NCI-H146 (cell line): ENCODE data around the gene FLNC.

Experiments
- DNase-seq: peaks from one replicate; lab custom pipeline; 2025; lab: John Stamatoyannopoulos, UW

Gene FLNC

DNA sequence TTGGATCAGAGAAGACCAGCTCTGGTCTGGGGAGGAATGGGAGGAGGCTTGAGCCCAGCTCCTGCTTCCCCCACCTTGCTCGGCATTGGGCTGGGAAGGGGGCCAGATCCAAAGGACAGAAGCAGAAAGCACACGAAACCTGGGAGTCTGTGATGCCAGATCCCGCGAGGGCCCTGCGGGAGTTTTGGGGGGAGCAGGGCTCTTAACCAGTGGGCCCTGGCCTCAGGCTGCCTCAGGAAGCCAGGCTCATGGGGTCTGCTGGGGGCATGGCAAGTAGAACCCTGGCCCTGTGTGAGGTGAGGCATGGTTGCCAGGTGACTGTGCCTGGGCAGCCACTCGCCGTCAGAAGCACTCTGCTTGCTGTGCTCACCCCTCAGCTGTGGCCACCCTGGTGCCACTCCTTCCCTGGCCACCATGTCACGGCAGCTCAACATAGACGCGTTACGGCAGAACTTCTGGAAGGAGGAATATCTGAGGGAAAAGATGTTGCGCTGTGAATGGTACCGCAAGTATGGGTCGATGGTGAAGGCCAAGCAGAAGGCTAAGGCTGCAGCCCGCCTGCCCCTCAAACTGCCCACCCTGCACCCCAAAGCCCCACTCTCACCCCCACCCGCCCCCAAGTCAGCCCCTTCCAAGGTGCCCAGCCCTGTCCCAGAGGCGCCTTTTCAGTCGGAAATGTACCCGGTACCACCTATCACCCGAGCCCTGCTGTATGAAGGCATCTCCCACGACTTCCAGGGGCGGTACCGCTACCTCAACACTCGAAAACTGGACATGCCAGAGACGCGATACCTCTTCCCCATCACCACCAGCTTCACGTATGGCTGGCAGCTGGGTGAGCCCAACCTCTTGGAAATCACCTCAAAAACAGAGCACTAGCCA lies 36.0 kb downstream of the FLNC start:
- no peak for DNase-seq

DNA sequence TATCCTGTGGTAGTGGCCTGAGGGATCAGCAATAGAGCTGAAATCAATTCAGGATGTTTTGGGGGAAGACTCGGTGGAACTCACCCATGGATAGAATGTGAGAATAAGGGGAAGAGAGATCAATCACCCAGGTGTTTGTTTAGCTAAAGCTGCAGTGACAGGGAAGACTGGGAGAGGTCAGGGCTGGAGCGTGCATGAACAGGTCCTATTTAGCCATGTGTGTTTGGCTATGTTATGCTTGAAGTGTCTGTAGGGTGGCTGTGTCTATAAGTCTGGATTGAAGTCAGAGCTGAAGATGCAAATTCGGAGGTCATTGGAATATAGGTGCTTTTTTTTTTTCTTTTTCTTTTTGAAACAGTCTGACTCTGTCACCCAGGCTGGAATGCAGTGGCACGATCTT lies 37.0 kb downstream of the FLNC start:
- DNase-seq = peak; percentile 8

DNA sequence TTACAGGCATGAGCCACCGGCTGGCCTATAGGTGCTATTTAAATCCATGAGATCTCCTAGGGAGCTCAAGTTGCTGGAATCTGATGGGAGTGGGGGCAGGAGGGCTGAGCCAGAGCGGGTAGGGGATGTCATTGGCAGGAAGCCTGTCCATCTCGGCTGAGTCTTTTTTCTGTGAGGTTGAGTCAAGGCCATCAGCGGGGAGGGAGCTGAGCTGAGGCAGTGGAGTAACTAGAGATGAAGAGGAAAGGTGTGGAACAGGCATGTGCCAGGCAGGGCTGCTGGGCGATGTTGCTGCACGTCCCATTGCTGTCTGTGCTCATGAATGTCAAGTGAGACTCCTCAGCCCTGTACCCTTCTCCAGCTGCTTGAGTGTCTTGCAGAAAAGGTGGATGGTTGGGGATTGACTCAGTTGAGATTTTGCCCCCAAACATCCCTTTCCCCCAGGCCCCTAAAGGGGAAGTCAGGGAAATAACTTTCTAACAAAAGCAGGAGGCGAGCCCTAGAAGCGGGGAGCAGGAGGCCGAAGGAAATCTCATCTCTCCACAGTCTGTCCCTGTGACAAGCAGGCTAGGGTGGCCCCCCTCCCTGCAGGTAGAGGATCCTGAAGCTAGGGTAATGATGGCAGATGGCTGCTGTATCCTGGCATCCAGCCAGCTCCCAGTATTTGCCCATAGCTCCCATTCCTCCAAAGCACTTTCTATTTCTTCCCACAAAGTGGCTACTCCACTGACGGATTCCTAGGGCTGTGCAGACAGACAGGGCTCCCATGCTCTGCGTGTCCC lies 37.8 kb downstream of the FLNC start:
- DNase-seq = peak; percentile 84

- DNase-seq = peak; percentile 51
These were observed 38.5 kb downstream of the FLNC start for GRCh38 chr7:128868624-128869137.

GRCh38 chr7:128869138-128869943 lies 39.1 kb downstream of the FLNC start:
- DNase-seq = peak; percentile 87

GRCh38 chr7:128869944-128870285 lies 39.7 kb downstream of the FLNC start:
- no peak for DNase-seq

DNA sequence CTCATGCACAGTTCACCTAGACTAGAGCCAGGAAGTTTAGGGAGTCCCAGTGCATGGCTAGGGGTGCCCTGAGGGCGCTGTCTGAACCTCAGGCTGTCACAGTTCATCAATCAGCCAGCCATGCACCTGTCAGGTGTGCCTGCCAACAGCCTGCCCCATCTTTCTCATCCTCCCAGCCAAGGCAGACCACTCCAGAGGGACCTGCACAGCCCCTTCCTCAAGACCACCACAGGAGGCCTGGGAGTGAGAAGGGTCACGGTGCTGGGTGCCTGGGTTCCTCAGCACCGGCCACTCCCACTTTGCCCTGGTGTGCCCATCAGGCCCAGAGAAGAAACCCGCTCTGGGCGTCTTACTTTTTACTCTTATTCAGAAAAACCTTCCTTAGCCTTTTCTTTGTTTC lies 40.8 kb downstream of the FLNC start:
- DNase-seq = no peak

DNA sequence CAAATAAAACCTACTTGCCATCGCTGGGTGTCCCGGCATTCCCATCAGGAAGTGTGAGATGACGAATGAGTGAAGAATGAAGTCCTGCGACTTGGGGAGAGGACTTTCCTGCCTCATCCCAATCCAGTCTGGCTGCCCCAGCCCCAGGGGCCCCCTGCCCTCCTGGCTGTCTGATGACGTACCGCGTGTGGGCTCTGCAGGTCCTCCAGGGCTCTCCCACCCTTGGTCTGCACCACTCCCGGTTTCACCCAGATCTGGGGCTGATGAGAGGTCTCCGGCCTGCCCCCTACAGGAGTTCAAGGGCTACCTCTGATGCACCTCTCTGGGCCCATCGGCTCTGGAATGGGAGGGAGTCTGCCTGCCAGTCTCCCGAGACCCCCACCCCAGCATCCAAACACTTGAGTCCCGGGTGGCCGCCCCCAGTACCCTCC lies 42.2 kb downstream of the FLNC start:
- no peak for DNase-seq

GRCh38 chr7:128873234-128873633 lies 43.0 kb downstream of the FLNC start:
- DNase-seq = no peak

- peak; percentile 79 for DNase-seq
These were observed 44.2 kb downstream of the FLNC start for GRCh38 chr7:128874140-128875031.

- DNase-seq = no peak
These were observed 45.3 kb downstream of the FLNC start for GRCh38 chr7:128875523-128875948.

- DNase-seq = no peak
These were observed 45.9 kb downstream of the FLNC start for GRCh38 chr7:128876127-128876526.

GRCh38 chr7:128876586-128876977 lies 46.4 kb downstream of the FLNC start:
- DNase-seq = no peak

DNA sequence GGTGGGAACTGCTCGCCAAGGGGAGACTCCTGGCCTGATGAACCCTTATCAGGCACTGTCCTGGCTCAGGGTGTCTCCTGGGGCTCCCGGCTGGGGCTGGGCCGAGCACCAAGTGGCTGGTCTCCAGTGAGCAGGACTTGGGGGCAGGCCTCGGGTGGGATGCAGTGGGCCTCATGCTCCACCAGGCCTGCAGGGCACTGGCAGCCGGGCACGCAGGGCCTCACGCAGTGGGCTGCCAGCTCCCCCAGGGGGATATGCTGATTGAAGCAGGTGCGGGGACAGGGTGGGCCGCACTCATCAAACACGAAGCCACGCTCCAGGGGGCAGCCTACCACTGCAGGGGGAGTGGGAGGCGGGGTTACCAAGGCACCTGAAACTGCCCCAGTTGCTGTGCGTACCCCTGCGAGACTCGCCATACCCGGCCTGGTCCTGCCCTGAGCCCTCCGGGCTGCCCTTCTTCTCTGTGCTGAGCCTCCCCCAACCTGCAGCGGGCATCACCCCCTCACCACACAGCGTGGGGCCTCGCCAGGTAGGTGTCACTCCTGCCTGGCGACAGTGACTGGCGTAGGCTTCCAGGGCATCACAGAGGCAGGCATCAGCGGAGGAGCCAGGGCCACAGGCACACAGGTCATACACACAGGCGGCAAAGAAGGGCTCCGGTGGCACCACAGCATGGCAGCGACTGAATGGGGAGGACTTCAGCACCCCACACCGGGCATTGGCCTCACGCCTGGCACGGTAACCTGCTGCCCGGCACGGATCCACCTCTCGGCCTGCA lies 47.0 kb downstream of the FLNC start:
- DNase-seq = no peak

GRCh38 chr7:128877756-128878120 lies 47.5 kb downstream of the FLNC start:
- DNase-seq = no peak

- no peak for DNase-seq
These were observed 48.3 kb downstream of the FLNC start for GRCh38 chr7:128878226-128879105.

- peak; percentile 70 for DNase-seq
These were observed 49.3 kb downstream of the FLNC start for GRCh38 chr7:128879461-128879938.

- peak; percentile 79 for DNase-seq
These were observed 49.9 kb downstream of the FLNC start for GRCh38 chr7:128879939-128880746.
